DLD1 (cell line): Measurements from ENCODE around the gene TICRR.

ENCODE experiments used
- in situ Hi-C: cut with HindIII; loops from 2 replicates; pipeline ENCODE4 v1.10.0; 2017; ENCODE audit warnings: low sequenced_read_pairs

The TICRR gene

DNA sequence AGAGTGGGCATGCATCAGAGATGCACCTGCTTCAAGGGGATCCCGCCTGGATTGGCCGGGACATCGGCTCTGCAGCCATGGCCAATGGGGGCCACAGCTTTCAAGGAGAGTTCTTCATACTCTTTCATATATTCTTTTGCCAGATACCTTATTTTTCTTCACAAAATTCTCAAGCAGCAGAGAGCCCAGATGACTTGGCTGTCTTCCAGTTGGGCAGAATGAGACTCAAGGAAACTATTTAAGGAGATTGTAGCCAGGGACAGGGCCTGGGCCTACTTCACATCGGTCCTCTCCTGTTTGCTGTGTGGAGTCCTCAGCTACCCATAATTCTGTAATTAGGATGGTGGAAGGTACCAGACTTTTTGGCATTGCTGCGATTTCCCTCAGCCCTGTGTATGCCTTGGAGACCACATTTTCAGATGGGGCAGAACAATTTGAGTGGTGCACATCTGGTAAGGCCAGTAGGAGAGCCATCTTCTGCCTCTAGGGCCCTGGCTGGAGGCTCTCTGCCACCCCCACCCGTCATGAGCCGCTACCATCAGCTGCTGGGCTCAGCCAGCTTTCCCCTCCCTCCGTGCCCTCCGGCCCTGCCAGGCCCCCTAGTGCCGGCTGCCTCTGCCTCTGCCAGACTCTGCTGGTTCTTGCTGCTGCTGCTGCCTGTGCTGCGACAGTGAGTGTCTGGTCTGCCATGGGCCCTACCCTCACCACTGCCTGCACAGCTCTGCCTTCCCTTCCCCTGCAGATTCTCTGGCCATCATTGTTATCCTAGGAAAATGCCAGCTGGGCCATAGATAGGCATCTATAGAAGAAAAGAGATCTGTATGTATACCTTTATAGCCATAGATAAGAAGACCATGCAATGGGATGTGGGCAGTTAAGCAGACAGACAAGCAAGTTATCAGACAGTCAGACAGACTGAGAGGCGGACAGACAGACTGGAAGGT is 97.2 kb downstream of the TICRR start:
- in situ Hi-C loops: no loop called here

DNA sequence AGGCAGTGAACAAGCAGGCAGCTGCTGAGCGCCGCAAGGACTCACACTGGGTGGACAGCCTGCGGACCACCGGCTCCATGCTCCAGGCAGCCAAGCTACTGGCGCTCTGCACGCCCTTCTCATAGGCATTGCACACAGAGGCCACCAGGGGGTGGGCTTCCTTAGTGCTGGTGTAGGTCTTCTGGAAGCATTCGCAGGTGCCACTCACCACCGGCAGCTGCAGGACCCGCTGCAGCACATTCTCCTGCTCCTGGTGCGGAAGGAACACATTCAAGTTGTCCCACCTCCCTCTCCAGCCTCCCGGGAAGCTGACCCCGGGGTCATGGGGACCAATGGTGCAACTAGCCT is 97.9 kb downstream of the TICRR start:
- in situ Hi-C loops: no loop called here

DNA sequence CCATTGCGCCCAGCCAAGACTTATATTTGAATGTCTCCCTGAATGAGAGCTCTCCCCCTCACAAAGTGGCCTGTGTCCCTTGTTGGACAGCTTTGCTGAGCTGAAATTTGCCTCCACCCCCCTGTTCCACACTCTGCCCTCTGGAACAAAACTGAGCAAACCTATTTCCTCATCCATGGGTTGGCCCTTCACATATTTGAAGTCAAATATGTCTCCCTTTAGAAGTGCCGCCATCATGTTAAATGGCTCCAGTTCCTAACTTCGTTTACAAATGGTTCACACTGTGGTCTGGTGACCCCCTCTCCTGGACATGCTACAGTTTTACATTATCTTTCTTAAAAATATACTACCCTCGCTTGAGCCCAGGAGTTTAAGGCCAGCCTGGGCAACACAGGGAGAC is 99.3 kb downstream of the TICRR start:
- in situ Hi-C loops: no loop called here

DNA sequence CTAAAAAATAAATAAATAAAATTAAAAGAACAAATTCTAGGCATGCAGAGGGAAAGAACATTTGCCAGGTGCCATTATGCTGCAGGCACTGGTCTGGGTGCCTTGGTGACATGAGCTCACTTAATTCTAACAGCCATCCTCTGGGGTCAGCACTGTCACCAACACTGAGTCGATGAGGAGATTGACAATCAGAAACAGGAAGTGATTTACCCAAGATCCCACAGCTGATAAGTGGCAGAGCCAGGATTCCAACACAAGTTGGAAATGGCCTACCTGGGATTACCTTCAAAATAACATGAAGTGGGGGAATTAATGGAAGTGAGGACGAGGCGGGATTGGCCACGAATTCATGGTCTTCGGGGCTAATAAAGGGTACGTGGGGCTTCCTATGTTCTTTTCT is 100.3 kb downstream of the TICRR start:
- in situ Hi-C loops: no loop called here

DNA sequence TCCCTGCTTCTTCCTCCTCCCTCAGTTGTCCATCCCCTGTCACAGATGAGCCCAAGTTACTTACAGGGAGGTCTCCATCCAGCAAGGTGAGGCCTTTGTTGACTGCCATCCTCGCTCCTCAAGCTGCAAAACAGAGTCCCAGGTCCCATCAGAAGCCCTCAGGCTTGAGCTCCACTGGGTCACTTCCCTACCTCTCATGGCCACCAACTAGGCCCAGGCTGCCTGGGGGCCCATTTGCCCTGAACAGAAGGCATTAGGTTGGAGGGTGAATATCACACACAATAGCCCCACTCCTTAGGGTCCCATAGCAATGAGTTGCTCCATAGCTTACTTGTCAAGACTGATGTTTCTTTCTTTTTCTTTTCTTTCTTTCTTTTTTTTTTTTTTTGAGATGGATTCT is 102.1 kb downstream of the TICRR start:
- in situ Hi-C loops: no loop called here
